ENCODE data around the gene CHRNB2. TPM values are rescaled to one million over a fixed set of nuclear protein-coding genes. Genes with fewer than 3 reads are reported as not detected.

CHRNB2 gene
- total and polyA plus RNA-seq, 9 of the 15 experiments (the other 6 are each of a cell fraction or from before 2014, with no cell fraction given): 0.01 TPM; not detected in 8

DNA sequence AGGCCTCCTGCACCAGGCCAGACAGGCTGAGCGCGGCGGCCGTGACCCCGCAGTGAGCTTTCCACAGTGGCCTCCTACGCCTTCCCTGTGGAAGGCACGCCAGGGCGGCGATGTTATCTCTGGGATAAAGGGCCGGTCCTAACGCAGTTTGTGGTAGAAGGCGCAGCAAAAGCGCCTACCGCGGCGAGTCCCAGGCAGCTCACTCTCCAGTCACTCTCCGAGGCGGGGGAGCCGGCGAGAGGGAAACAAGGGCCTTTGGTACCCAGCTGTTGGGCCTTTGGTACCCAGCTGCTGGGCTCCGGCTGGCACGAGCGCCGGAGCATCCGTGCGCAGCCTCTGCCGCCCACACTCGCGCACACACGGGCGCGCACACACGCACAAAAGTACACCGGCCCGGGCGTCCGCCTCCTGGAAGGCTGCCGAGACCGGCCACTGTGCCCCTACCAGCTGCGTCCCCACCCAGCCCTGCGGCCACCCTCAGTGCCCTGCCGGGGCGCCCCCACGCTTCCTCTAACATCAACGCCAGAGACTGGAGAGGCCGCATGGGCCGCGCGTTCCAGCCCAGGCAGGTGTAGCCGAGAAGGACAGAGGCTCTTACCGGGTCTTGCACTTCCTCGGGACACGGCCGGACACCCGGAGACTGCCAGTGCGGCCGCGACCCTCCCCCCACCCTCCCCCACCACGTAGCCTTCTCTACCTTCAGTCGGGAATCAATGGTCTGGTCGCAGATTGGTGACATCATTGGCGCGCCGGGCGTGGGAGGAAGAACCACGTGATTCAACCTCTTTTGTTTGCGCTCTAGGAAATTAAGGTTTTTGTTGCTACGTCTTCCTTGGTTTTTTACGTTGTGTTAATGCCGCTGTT lies 59.9 kb downstream of the CHRNB2 start (continued):
- TF ChIP-seq, protein P1, sequence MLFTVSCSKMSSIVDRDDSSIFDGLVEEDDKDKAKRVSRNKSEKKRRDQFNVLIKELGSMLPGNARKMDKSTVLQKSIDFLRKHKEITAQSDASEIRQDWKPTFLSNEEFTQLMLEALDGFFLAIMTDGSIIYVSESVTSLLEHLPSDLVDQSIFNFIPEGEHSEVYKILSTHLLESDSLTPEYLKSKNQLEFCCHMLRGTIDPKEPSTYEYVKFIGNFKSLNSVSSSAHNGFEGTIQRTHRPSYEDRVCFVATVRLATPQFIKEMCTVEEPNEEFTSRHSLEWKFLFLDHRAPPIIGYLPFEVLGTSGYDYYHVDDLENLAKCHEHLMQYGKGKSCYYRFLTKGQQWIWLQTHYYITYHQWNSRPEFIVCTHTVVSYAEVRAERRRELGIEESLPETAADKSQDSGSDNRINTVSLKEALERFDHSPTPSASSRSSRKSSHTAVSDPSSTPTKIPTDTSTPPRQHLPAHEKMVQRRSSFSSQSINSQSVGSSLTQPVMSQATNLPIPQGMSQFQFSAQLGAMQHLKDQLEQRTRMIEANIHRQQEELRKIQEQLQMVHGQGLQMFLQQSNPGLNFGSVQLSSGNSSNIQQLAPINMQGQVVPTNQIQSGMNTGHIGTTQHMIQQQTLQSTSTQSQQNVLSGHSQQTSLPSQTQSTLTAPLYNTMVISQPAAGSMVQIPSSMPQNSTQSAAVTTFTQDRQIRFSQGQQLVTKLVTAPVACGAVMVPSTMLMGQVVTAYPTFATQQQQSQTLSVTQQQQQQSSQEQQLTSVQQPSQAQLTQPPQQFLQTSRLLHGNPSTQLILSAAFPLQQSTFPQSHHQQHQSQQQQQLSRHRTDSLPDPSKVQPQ (CRISPR knock-in tag; IDR thresholded peaks at IDR 0.05; ENCODE audit: borderline replicate concordance): no peak
- no peak for TF ChIP-seq NFIC (IDR thresholded peaks at IDR 0.05)
- no peak for TF ChIP-seq SLC30A9 (CRISPR knock-in tag; IDR thresholded peaks at IDR 0.05)
- no peak for TF ChIP-seq POLR3G (IDR thresholded peaks at IDR 0.05; ENCODE audit: extremely low read depth, insufficient read length, insufficient replicate concordance)
- no peak for TF ChIP-seq ZNF76 (CRISPR knock-in tag; IDR thresholded peaks at IDR 0.05; ENCODE audit: borderline replicate concordance)
- no peak for TF ChIP-seq PHTF2 (CRISPR knock-in tag; IDR thresholded peaks at IDR 0.05)
- peak in 1 of 2 experiments; percentile 87; a peak in 1 of 4 replicates for TF ChIP-seq HDAC1 (IDR thresholded peaks at IDR 0.05)
- TF ChIP-seq, protein P2, sequence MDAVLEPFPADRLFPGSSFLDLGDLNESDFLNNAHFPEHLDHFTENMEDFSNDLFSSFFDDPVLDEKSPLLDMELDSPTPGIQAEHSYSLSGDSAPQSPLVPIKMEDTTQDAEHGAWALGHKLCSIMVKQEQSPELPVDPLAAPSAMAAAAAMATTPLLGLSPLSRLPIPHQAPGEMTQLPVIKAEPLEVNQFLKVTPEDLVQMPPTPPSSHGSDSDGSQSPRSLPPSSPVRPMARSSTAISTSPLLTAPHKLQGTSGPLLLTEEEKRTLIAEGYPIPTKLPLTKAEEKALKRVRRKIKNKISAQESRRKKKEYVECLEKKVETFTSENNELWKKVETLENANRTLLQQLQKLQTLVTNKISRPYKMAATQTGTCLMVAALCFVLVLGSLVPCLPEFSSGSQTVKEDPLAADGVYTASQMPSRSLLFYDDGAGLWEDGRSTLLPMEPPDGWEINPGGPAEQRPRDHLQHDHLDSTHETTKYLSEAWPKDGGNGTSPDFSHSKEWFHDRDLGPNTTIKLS (IDR thresholded peaks at IDR 0.05; ENCODE audit: borderline replicate concordance, low read depth): peak; percentile 23; the same call in 1 of the 2 replicates
- no peak for TF ChIP-seq MCM5 (IDR thresholded peaks at IDR 0.05; ENCODE audit: low read depth)
- TF ChIP-seq ZNF778 (CRISPR knock-in tag; IDR thresholded peaks at IDR 0.05): no peak
- peak; percentile 95 for TF ChIP-seq RAD51 (IDR thresholded peaks at IDR 0.05; ENCODE audit: borderline replicate concordance, low read depth)
- no peak for TF ChIP-seq BACH1 (tag; IDR thresholded peaks at IDR 0.05)
- TF ChIP-seq, protein P3, sequence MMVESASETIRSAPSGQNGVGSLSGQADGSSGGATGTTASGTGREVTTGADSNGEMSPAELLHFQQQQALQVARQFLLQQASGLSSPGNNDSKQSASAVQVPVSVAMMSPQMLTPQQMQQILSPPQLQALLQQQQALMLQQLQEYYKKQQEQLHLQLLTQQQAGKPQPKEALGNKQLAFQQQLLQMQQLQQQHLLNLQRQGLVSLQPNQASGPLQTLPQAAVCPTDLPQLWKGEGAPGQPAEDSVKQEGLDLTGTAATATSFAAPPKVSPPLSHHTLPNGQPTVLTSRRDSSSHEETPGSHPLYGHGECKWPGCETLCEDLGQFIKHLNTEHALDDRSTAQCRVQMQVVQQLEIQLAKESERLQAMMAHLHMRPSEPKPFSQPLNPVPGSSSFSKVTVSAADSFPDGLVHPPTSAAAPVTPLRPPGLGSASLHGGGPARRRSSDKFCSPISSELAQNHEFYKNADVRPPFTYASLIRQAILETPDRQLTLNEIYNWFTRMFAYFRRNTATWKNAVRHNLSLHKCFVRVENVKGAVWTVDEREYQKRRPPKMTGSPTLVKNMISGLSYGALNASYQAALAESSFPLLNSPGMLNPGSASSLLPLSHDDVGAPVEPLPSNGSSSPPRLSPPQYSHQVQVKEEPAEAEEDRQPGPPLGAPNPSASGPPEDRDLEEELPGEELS (CRISPR knock-in tag; IDR thresholded peaks at IDR 0.05; ENCODE audit: borderline replicate concordance): no peak
- TF ChIP-seq, protein P4, sequence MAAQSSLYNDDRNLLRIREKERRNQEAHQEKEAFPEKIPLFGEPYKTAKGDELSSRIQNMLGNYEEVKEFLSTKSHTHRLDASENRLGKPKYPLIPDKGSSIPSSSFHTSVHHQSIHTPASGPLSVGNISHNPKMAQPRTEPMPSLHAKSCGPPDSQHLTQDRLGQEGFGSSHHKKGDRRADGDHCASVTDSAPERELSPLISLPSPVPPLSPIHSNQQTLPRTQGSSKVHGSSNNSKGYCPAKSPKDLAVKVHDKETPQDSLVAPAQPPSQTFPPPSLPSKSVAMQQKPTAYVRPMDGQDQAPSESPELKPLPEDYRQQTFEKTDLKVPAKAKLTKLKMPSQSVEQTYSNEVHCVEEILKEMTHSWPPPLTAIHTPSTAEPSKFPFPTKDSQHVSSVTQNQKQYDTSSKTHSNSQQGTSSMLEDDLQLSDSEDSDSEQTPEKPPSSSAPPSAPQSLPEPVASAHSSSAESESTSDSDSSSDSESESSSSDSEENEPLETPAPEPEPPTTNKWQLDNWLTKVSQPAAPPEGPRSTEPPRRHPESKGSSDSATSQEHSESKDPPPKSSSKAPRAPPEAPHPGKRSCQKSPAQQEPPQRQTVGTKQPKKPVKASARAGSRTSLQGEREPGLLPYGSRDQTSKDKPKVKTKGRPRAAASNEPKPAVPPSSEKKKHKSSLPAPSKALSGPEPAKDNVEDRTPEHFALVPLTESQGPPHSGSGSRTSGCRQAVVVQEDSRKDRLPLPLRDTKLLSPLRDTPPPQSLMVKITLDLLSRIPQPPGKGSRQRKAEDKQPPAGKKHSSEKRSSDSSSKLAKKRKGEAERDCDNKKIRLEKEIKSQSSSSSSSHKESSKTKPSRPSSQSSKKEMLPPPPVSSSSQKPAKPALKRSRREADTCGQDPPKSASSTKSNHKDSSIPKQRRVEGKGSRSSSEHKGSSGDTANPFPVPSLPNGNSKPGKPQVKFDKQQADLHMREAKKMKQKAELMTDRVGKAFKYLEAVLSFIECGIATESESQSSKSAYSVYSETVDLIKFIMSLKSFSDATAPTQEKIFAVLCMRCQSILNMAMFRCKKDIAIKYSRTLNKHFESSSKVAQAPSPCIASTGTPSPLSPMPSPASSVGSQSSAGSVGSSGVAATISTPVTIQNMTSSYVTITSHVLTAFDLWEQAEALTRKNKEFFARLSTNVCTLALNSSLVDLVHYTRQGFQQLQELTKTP (IDR thresholded peaks at IDR 0.05; ENCODE audit: low read depth in 1 of 2, partially characterized antibody in 2 of 2): peak in 1 of 2 experiments; percentile 81
- peak; percentile 69; the same call in 1 of the 2 replicates for TF ChIP-seq JUN (IDR thresholded peaks at IDR 0.05; ENCODE audit: borderline replicate concordance, low read depth, low read length)
- TF ChIP-seq JUN (CRISPR knock-in tag; IDR thresholded peaks at IDR 0.05; ENCODE audit: borderline replicate concordance): no peak
